H1 (cell line): ENCODE measurements around the gene ABCF2.

Experiments
- ATF2 ChIP-seq: IDR thresholded peaks from 2 replicates; pipeline ENCODE4 v1.6.1; 2012; ENCODE audit warnings: low read length, inconsistent platforms
- CTCF ChIP-seq, 3 experiments: IDR thresholded peaks; 1 replicate in 2 of 3; 2 replicates in 1 of 3; pipeline versions ENCODE4 v1.5.1 to v1.6.1; 2011; ENCODE audit warnings: low read length in 3 of 3, mild to moderate bottlenecking in 3 of 3, inconsistent platforms in 2 of 3, low read depth in 1 of 3, moderate library complexity in 1 of 3; ENCODE audit not compliant: insufficient read depth in 1 of 3; ENCODE audit errors: control extremely low read depth in 1 of 3
- EGR1 ChIP-seq: IDR thresholded peaks from 2 replicates; pipeline ENCODE4 v1.6.1; 2011; ENCODE audit warnings: low read depth, low read length, borderline replicate concordance
- TAF7 ChIP-seq: optimal IDR thresholded peaks from 2 replicates; pipeline ENCODE3; 2011; ENCODE audit warnings: low read depth, mild to moderate bottlenecking, inconsistent platforms, low read length, moderate library complexity, borderline replicate concordance

GRCh38 chr7:151265351-151265931 is 38.4 kb upstream of the ABCF2 start:
- TF ChIP-seq ATF2 (no peak), CTCF (IDR thresholded peaks at IDR 0.05; ENCODE audit: control extremely low read depth in 1 of 3, insufficient read depth in 1 of 3, low read depth in 1 of 3, low read length in 3 of 3) (no peak), TAF7 (no peak), EGR1 (no peak)
